NCI-H146 treated with DMSO at 0.1 percent for 48 hours (cell line): Measurements from ENCODE around the gene CADPS2.
"Not testable (repeated sequence)": the region's sequence is repeated elsewhere in the genome, so short reads cannot be mapped to it uniquely, and the experiment has no call there.

ENCODE experiments used
- DNase-seq: peaks from one replicate; lab custom pipeline; 2025; ENCODE audit not compliant: unreplicated experiment; lab: John Stamatoyannopoulos, UW

The CADPS2 gene

GRCh38 chr7:122850528-122850927 is 35.7 kb downstream of the CADPS2 start:
- DNase-seq = no peak

DNA sequence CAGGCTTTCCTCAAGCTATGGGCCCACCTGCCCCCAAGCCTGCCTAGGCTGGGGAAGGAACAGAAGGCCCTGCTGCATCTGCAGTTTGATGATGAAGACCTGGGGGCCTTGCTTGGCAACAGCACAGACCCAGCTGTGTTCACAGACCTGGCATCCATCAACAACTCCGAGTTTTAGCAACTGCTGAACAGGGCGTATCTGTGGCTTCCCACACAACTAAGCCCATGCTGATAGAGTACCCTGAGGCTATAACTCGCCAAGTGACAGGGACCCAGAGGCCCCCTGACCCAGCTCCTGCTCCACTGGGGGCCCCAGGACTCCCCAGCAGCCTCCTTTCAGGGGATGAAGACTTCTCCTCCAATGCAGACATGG is 36.3 kb downstream of the CADPS2 start:
- no peak for DNase-seq

DNA sequence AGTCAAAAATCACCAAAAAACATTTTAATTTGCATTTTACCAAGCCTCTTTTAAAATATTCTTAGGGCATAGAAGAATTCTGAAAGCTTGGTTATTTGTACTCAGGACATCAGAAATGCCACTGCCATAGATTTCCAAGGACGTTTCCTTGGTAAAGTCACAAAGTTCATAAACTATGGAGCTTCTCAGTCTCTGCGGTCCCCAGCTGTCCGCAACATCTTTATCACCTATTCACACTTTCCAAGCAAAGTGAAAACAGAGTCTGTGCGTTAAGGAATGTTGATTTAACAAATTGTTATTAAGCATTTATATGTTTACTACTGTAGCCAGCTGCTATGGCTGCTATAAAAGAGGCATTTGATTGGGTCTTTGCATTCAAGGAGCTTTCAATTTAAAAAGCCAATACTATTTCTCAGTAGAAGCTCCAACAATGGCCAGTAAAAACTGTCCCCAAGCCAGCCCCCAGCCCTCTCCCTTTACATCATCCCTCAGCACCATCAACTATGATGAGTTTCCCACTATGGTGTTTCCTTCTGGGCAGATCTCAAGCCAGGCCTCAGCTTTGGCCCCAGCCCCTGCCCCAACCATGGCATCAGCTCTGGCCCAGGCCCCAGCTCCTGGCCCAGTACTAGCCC is 36.8 kb downstream of the CADPS2 start:
- no peak for DNase-seq

- DNase-seq = no peak
Observed at GRCh38 chr7:122847871-122848473, 38.3 kb downstream of the CADPS2 start.

GRCh38 chr7:122846591-122846990 is 39.7 kb downstream of the CADPS2 start:
- no peak for DNase-seq

GRCh38 chr7:122845286-122845685 is 41.0 kb downstream of the CADPS2 start:
- no peak for DNase-seq

DNA sequence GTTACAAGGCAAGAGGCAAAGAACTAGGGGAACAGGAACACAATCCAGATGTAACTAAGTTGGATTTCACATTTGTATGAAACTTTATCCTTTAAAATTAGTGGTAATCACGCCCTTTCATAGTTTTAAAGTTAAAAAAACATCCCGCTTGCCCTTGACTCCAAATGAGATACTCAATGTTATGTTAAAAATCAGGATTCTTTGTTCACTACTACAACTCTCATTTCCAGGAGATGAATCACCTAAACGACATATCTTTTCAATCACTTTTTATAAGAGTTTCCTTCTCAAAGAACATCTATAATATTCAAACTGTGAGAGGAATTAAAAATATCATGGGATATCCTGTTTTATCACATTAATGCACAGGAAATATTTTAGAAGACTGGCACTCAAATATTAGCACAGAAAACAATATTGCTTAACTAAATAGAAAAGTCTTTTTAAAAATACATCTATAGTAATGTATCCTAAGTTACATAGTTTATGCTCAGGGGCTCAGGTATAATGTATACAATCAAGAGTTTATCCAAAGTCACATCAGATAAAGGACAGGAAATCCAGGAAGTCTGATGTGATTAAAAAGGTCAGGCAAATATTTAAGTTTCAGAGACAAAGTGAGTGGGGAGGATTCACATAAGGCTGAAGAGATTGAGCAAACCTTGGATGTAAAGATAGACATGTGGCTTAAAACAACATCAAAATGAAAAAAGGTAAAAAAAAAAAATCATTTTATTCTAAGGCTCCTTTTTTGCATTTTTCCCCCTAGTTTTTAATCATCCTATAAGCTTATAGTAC is 41.9 kb downstream of the CADPS2 start:
- peak; percentile 18 for DNase-seq

GRCh38 chr7:122842971-122843370 is 43.3 kb downstream of the CADPS2 start:
- no peak for DNase-seq

DNA sequence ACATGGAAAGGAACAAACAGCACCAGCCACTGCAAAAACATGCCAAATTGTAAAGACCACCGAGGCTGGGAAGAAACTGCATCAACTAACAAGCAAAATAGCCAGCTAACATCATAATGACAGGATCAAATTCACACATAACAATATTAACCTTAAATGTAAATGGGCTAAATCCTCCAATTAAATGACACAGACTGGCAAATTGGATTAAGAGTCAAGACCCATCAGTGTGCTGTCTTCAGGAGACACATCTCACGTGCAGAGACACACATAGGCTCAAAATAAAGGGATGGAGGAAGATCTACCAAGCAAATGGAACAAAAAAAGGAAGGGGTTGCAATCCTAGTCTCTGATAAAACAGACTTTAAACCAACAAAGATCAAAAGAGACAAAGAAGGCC is 50.0 kb downstream of the CADPS2 start:
- DNase-seq = not testable (repeated sequence)

- not testable (repeated sequence) for DNase-seq
Observed at GRCh38 chr7:122834571-122834942, 51.7 kb downstream of the CADPS2 start.

GRCh38 chr7:122833888-122834570 is 52.2 kb downstream of the CADPS2 start:
- no peak for DNase-seq

- no peak for DNase-seq
Observed at GRCh38 chr7:122831436-122831835, 54.8 kb downstream of the CADPS2 start.

- DNase-seq = no peak
Observed at GRCh38 chr7:122829962-122830361, 56.3 kb downstream of the CADPS2 start.

- no peak for DNase-seq
Observed at GRCh38 chr7:122827763-122828162, 58.5 kb downstream of the CADPS2 start.

DNA sequence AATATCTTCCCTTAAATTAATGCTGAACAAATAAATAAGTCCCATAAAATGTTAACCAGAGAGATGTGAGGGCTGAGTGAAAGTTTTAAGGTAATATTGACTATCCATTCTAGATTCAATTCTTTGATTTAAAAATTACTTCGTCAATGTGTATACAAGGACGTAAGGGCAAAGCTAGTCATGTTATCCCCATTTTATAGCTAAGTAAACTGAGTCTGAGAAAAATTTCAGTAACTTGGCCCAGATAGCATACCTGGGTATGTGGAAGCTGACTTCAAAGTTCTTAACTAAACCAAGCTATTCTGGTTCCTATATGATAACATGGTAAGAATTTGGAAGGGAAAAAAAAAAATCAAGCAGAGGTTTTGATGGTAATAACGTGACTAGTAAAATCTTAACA is 72.4 kb downstream of the CADPS2 start:
- no peak for DNase-seq

DNA sequence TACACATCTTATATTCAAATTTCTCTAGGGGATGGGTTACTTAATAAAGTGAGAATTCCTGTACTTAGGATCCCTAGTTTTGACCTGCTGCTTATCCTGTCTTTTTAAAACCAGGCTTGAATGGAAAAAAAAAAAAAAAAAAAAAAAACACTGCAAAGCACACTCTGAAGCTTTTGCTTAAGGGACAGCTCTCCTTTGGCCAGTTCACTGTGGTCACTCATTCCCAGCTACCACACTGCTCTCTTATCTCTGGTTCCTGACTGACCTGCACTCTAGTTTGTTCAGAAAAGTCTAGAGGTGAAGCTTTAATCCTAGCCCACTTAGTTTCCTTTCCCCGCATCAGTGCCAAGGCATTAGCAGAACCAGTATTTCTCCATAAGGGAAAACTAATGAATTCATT is 82.4 kb downstream of the CADPS2 start:
- DNase-seq = no peak

DNA sequence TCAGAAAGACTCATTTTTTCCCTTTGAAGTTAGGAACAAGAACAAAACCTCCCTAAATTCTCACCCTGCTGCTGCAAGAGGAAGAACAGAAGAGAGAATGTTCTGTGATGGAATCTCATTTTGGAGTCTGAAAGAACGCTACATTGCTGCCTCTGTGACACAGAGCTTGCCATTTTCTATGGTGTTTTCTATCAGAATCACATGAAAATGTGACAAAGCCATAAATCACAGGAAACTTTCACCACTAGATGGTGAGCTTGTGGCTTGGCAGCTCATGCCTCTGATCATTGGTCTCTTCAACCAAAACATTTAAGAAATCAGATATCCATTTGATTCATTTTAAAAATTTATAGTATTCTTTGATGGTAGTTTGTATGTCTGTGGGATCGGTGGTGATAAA is 82.9 kb downstream of the CADPS2 start:
- DNase-seq = peak; percentile 24

DNA sequence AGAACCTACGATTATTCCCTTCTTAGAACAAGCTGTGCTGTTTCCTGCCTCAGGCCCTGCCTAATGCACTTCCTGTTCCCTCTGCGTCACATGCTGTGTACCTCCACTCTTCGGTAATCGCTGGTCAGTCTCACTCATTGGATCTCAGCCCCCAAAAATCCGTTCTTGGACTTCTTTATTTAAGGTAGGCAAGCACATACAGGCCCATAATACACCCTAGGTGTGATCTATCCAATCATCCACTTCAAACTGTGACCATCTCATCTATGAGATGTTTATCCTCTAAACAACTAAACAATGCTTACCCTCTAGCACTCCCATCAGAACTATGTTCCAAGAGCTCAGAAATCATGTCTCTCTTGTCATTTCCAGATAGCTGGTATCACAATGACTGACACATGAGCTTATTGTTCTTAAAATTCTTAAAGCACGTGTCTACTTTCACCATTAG is 83.9 kb downstream of the CADPS2 start:
- no peak for DNase-seq

- no peak for DNase-seq
Observed at GRCh38 chr7:122791959-122792545, 94.2 kb downstream of the CADPS2 start.

DNA sequence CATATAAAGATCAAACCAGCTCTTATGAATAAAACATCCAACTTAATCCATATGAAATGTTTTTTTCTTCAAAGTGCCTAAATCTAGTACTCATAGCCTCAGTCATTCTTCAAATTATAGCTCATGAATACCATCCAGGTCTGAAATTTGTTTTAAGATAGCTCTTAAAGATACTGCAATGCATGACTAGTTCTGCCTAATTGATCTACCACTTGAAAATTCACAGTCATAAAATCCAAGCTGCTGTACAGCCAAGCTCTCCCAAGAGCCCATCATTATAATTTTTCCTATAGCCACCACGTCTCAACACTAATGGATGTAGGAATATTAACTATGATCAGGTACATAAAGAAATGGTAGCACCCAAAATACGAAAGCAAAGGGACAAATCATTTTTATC is 95.7 kb downstream of the CADPS2 start:
- DNase-seq = no peak

- DNase-seq = no peak
Observed at GRCh38 chr7:122790132-122790531, 96.1 kb downstream of the CADPS2 start.
